K562 (cell line): ENCODE measurements around the gene RFPL1. TPM values are rescaled to one million over a fixed set of nuclear protein-coding genes. Genes with fewer than 3 reads are reported as not detected.

ENCODE experiments used
- ATAC-seq: fragments of 200-7000 bp; cut with Tn5 transposase; 3 replicates; pipeline ENCODE4 v1.9.1; 2020; ENCODE audit warnings: moderate library complexity
- BruUV-seq: library from RNA; stranded (reverse); fragments of 400-500 nt; replicated peaks from 2 replicates; lab custom pipeline; 2021; lab: Mats Ljungman, UMichigan
- CTCF ChIA-PET: fragments of 300-600 bp; formaldehyde crosslinking; extraction: SDS; loops from one replicate; lab custom pipeline; 2021; ENCODE audit warnings: low intra/inter-chr PET ratio; lab: Yijun Ruan, JAX
- POLR2A ChIA-PET: fragments of 300-600, 350-650 bp; sonication (Branson Sonifier 250); formaldehyde crosslinking; extraction: SDS; loops from one replicate; lab custom pipeline; 2021; ENCODE audit warnings: antibody characterized with exemption, inconsistent platforms; lab: Yijun Ruan, JAX
- DNase-seq, 4 experiments: peaks; one replicate each; pipeline versions ENCODE4 v3.0.0 to v3.0.0-alpha.2; 2011 to 2018; ENCODE audit warnings: low spot score in 3 of 4, mixed read lengths in 3 of 4; ENCODE audit errors: extremely low read depth in 1 of 4
- FAIRE-seq: peaks from 2 replicates; lab custom pipeline; 2011; peaks lifted over from hg19 to GRCh38; lab: Jason Lieb, UNC
- H2AFZ ChIP-seq: 2 replicates; pipeline ENCODE4 v1.6.0; 2011; ENCODE audit warnings: low read depth, low read length, control low read depth, inconsistent platforms
- H3K27ac ChIP-seq: fragments of 200-600 bp; 3 replicates; pipeline ENCODE4 v1.8.0; 2011; ENCODE audit warnings: low read depth, mild to moderate bottlenecking, control low read depth, inconsistent platforms, low read length, moderate library complexity, mixed read lengths; ENCODE audit errors: extremely low read depth
- H3K27me3 ChIP-seq, 2 experiments: fragments of 300-600 bp in 1 of 2; 2 replicates in 1 of 2; 3 replicates in 1 of 2; pipeline versions ENCODE4 v1.6.0 to v1.8.0; 2011; ENCODE audit warnings: inconsistent platforms in 2 of 2, low read length in 2 of 2, mild to moderate bottlenecking in 1 of 2, mixed read lengths in 1 of 2, moderate library complexity in 1 of 2; ENCODE audit not compliant: control insufficient read depth in 2 of 2, insufficient read depth in 2 of 2
- H3K36me3 ChIP-seq: fragments of 300-600 bp; 3 replicates; pipeline ENCODE4 v1.8.0; 2011; ENCODE audit warnings: mild to moderate bottlenecking, low read length, inconsistent platforms; ENCODE audit not compliant: control insufficient read depth, insufficient read depth
- H3K4me1 ChIP-seq, 2 experiments: fragments of 200-600 bp in 1 of 2; replicated peaks in 1 of 2; 2 replicates in 1 of 2; 3 replicates in 1 of 2; pipeline versions ENCODE4 v1.5.1 to v1.8.0; 2011; ENCODE audit warnings: inconsistent platforms in 2 of 2, low read length in 2 of 2, mild to moderate bottlenecking in 1 of 2, mixed read lengths in 1 of 2, moderate library complexity in 1 of 2; ENCODE audit not compliant: control insufficient read depth in 2 of 2, insufficient read depth in 2 of 2
- H3K4me2 ChIP-seq: 2 replicates; pipeline ENCODE4 v1.6.1; 2011; ENCODE audit warnings: low read length, control low read depth, inconsistent platforms, mixed read lengths; ENCODE audit not compliant: insufficient read depth
- H3K4me3 ChIP-seq: fragments of 200-600 bp; sonication (generic), shearing (Covaris generic); 2 replicates; pipeline ENCODE4 v1.5.1; 2016; ENCODE audit warnings: control low read depth, inconsistent platforms
- H3K79me2 ChIP-seq: fragments of 200-600 bp; 3 replicates; pipeline ENCODE4 v1.8.0; 2011; ENCODE audit warnings: low read length, inconsistent platforms; ENCODE audit not compliant: control insufficient read depth, insufficient read depth
- H3K9ac ChIP-seq, 2 experiments: 2 replicates each; pipeline versions ENCODE4 v1.6.0 to v1.6.1; 2011; ENCODE audit warnings: low read depth in 2 of 2, low read length in 2 of 2, control low read depth in 1 of 2, inconsistent platforms in 1 of 2, mild to moderate bottlenecking in 1 of 2, mixed read lengths in 1 of 2; ENCODE audit not compliant: insufficient read depth in 1 of 2
- H3K9me1 ChIP-seq: one replicate; pipeline ENCODE4 v1.6.0; 2011; ENCODE audit warnings: inconsistent platforms, mild to moderate bottlenecking, low read length, moderate library complexity; ENCODE audit not compliant: control insufficient read depth, insufficient read depth
- H3K9me3 ChIP-seq: replicated peaks from 2 replicates; pipeline ENCODE4 v1.5.1; 2011; ENCODE audit warnings: low read depth, low read length, inconsistent platforms; ENCODE audit not compliant: control insufficient read depth, insufficient read depth
- H4K20me1 ChIP-seq: replicated peaks from 2 replicates; pipeline ENCODE4 v1.6.1; 2011; ENCODE audit warnings: low read length, inconsistent platforms, mixed read lengths; ENCODE audit not compliant: control insufficient read depth, insufficient read depth
- CTBP1 ChIP-seq: fragments of 450-650 bp; IDR thresholded peaks from 2 replicates; pipeline ENCODE4 v1.6.1; 2016; ENCODE audit warnings: borderline replicate concordance
- EGR1 ChIP-seq: fragments of 450-650 bp; conservative IDR thresholded peaks from 2 replicates; pipeline ENCODE4 v1.6.1; 2017; ENCODE audit warnings: mild to moderate bottlenecking
- GABPB1 ChIP-seq: sonication (generic); formaldehyde crosslinking; IDR thresholded peaks from 2 replicates; pipeline ENCODE4 v1.8.0; 2022; ENCODE audit warnings: mild to moderate bottlenecking, missing genetic modification reagents
- HDAC1 ChIP-seq, 2 experiments: fragments of 450-650 bp; IDR thresholded peaks; 2 replicates each; pipeline ENCODE4 v1.6.1; 2016 to 2017; ENCODE audit warnings: inconsistent platforms in 1 of 2, mild to moderate bottlenecking in 1 of 2, moderate library complexity in 1 of 2
- HNRNPUL1 ChIP-seq: fragments of 200-400 bp; formaldehyde crosslinking; IDR thresholded peaks from 2 replicates; pipeline ENCODE4 v1.6.1; 2017; ENCODE audit warnings: low read length
- MAZ ChIP-seq, 2 experiments: fragments of 450-650 bp in 1 of 2; sonication (generic) in 1 of 2; formaldehyde crosslinking; IDR thresholded peaks in 1 of 2; conservative IDR thresholded peaks in 1 of 2; 2 replicates each; pipeline versions ENCODE4 v1.4.0 to v1.5.0; 2020; ENCODE audit warnings: mild to moderate bottlenecking in 1 of 2, missing genetic modification reagents in 1 of 2
- NRF1 ChIP-seq, 2 experiments: fragments of 450-650 bp; IDR thresholded peaks in 1 of 2; conservative IDR thresholded peaks in 1 of 2; 2 replicates each; pipeline ENCODE4 v1.6.1; 2014; ENCODE audit warnings: mild to moderate bottlenecking in 2 of 2
- RAD21 ChIP-seq, 2 experiments: fragments of 250-450 bp in 1 of 2; fragments of 450-650 bp in 1 of 2; sonication (Bioruptor Pico) in 1 of 2; formaldehyde crosslinking in 1 of 2; IDR thresholded peaks in 1 of 2; conservative IDR thresholded peaks in 1 of 2; 2 replicates each; pipeline versions ENCODE4 v1.4.0 to v1.8.0; 2020 to 2022; ENCODE audit warnings: mild to moderate bottlenecking in 2 of 2, moderate library complexity in 1 of 2
- RCOR1 ChIP-seq, 2 experiments: IDR thresholded peaks; 2 replicates each; pipeline ENCODE4 v1.6.1; 2012; ENCODE audit warnings: low read depth in 2 of 2, low read length in 2 of 2, borderline replicate concordance in 1 of 2, improper control_type of control experiment in 1 of 2
- SAP30 ChIP-seq: fragments of 200-600 bp; sonication (generic); IDR thresholded peaks from 2 replicates; pipeline ENCODE4 v1.6.1; 2012; ENCODE audit warnings: borderline replicate concordance, low read depth, mild to moderate bottlenecking, moderate library complexity, low read length, control low read depth, inconsistent platforms; ENCODE audit not compliant: insufficient read depth, poor library complexity, severe bottlenecking
- U2AF1 ChIP-seq: fragments of 200-400 bp; formaldehyde crosslinking; optimal IDR thresholded peaks from 2 replicates; pipeline ENCODE3; 2017; ENCODE audit warnings: mild to moderate bottlenecking, low read depth, low read length, moderate library complexity
- ZBTB7A ChIP-seq: IDR thresholded peaks from 2 replicates; pipeline ENCODE4 v1.6.1; 2011; ENCODE audit warnings: low read depth, mild to moderate bottlenecking, low read length, moderate library complexity, borderline replicate concordance; ENCODE audit not compliant: control insufficient read depth
- WGBS: fragments of 100-300 bp; shearing (Covaris generic); methylation state at CpG from one replicate; pipeline ENCODE4 v1.1.6; 2016; ENCODE audit warnings: low coverage, mixed read lengths; ENCODE audit not compliant: insufficient coverage; ENCODE audit errors: missing lambda C conversion rate; 5-methylcytosine and 5-hydroxymethylcytosine counted together
- in situ Hi-C: fragments of 300-500 bp; cut with MboI; formaldehyde crosslinking; loops from 4 replicates; pipeline ENCODE4 v1.15.0; 2018; ENCODE audit warnings: inconsistent platforms, mixed read lengths
- intact Hi-C: fragments of 100-400 bp; cut with micrococcal nuclease; formaldehyde crosslinking; loops from 2 replicates; pipeline ENCODE4 v1.14.2; 2022
- polyA plus RNA-seq, 8 experiments: library from polyadenylated mRNA; depleted of rRNA in 4 of 8; stranded (reverse) in 5 of 8; unstranded in 3 of 8; fragments of >200 nt; fragmentation: Nextera tagmentation in 2 of 8; fragmentation: Illumina TruSeq in 1 of 8; extraction: Ambion mirVana in 2 of 8; extraction: Trizol in 1 of 8; gene quantifications; 2 replicates each; pipeline versions ENCODE4 v1.2.1 to v1.2.3, GENCODE V29; 2011 to 2014; ENCODE audit warnings: inconsistent platforms in 1 of 8, missing spikeins in 1 of 8
- total RNA-seq, 7 experiments: library from RNA; depleted of rRNA in 6 of 7; stranded (reverse); fragments of >200 nt in 6 of 7; fragmentation: Illumina TruSeq in 2 of 7; extraction: Trizol in 2 of 7; gene quantifications; 2 replicates each; pipeline versions ENCODE4 v1.2.1 to v1.2.3, GENCODE V29; 2011 to 2021; ENCODE audit warnings: low replicate concordance in 1 of 7
- TF ChIP-seq, protein P1 (sequence below): fragments of 450-650 bp; IDR thresholded peaks from 2 replicates; pipeline ENCODE4 v1.6.1; 2018; ENCODE audit not compliant: partially characterized antibody
- TF ChIP-seq, protein P2 (sequence below), 3 experiments: IDR thresholded peaks in 2 of 3; conservative IDR thresholded peaks in 1 of 3; 2 replicates each; pipeline ENCODE4 v1.5.1; 2011 to 2012; ENCODE audit warnings: low read length in 3 of 3, mild to moderate bottlenecking in 3 of 3, control low read depth in 2 of 3, improper control_type of control experiment in 1 of 3, inconsistent platforms in 1 of 3, low read depth in 1 of 3, mixed read lengths in 1 of 3, moderate library complexity in 1 of 3; ENCODE audit not compliant: insufficient read depth in 2 of 3

The RFPL1 gene
- total and polyA plus RNA-seq, 9 of the 15 experiments (the other 6 are each of a cell fraction or from before 2014, with no cell fraction given), result not detected

DNA sequence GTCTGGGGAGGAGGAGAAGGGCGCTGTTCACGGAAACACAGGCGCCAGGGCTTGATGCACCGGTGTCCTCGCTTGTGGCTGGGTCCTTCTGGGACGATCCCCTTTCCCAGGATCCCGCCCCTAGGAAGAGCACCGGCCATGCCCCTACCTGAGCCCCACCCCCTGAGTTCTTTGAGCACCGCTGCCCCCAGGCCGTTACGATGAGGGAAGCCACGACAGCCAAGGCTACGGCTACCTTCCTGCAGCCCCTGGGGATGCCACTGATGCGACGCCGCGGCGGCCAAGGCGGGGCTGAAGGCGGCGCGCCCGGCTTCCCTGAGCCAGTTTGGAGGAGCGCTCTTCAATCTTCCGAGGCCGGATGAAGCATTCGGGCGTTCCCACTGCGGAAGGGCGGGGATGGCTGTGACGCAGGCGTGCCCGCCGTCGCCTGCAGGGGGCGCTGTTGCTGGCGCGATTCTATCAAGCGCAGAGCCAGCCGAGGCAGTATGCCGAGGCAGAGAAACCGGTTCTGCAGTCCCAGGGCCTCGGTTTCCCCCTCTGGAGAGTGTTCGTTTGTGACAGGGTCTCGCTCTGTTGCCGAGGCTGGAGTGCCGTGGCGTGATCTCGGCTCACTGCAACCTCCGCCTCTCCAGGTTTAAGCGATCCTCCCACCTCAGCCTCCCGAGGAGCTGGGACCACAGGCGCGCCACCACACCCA is 31.9 kb downstream of the RFPL1 start:
- Histone ChIP-seq H3K9me1 (no peaks in the 10 kb centered on the region), H2AFZ (peak overlapping the region; percentile 72), H3K36me3 (peaks cover 11% of the 10 kb centered on the region; the same call in 1 of the 3 replicates), H4K20me1 (no peaks in the 10 kb centered on the region), H3K79me2 (no peaks in the 10 kb centered on the region), H3K9ac (0 out of 4 replicates have a peak overlapping the region, but pooled peaks of 1 of the 2 experiments have one; percentile 68), H3K27me3 (no peaks in the 10 kb centered on the region), H3K9me3 (no peaks in the 10 kb centered on the region), H3K4me3 (no peak overlapping the region), H3K4me2 (peak overlapping the region; percentile 41), H3K27ac (no peak overlapping the region), H3K4me1 (peaks cover 0 to 11% of the 10 kb centered on the region in 2 experiments; a peak in 2 of 5 replicates)
- peak; percentile 78 to 83 (median 80) for DNase-seq
- CTCF ChIA-PET, result interaction anchor here (1.3 kb wide), 1 partner anchor 54 kb away, joined by 7 read pairs; no protein-coding TSS in a partner anchor
- intact Hi-C loops, result no loop called here
- 26% methylated on average over 23 of the region's 54 CpGs for WGBS
- in situ Hi-C loops, result no loop called here
- peak; percentile 99 for ATAC-seq
- POLR2A ChIA-PET, result interaction anchor here (0.6 to 1.0 kb wide), 3 partner anchors 13 to 82 kb away, joined by 3 to 4 read pairs (median 3); partner anchors contain the start of gene AP1B1
- FAIRE-seq, result peak; percentile 37
- BruUV-seq, result no TSS peak
- no peak for TF ChIP-seq HNRNPUL1
- TF ChIP-seq U2AF1, result no peak
- peak in 1 of 2 experiments; percentile 37; a peak in 1 of 4 replicates for TF ChIP-seq RCOR1 (IDR thresholded peaks at IDR 0.05; ENCODE audit: borderline replicate concordance in 1 of 2, low read depth in 2 of 2, low read length in 2 of 2)
- no peak for TF ChIP-seq SAP30
- no peak for TF ChIP-seq HDAC1 (IDR thresholded peaks at IDR 0.05)
- TF ChIP-seq CTBP1, result 0 out of 2 replicates have a peak, but pooled peaks have one; percentile 48
- TF ChIP-seq NRF1 (conservative IDR thresholded peaks at IDR 0.05 in 1 of 2, IDR thresholded peaks at IDR 0.05 in 1 of 2), result peak; percentile 30 to 57; a peak in 3 of 4 replicates
- TF ChIP-seq GABPB1 (CRISPR knock-in tag), result 0 out of 2 replicates have a peak, but pooled peaks have one; percentile 27
- no peak for TF ChIP-seq ZBTB7A
- TF ChIP-seq RAD21 (CRISPR knock-in tag; conservative IDR thresholded peaks at IDR 0.05 in 1 of 2, IDR thresholded peaks at IDR 0.05 in 1 of 2), result peak in 1 of 2 experiments; percentile 57; a peak in 2 of 4 replicates
- TF ChIP-seq, protein P1, sequence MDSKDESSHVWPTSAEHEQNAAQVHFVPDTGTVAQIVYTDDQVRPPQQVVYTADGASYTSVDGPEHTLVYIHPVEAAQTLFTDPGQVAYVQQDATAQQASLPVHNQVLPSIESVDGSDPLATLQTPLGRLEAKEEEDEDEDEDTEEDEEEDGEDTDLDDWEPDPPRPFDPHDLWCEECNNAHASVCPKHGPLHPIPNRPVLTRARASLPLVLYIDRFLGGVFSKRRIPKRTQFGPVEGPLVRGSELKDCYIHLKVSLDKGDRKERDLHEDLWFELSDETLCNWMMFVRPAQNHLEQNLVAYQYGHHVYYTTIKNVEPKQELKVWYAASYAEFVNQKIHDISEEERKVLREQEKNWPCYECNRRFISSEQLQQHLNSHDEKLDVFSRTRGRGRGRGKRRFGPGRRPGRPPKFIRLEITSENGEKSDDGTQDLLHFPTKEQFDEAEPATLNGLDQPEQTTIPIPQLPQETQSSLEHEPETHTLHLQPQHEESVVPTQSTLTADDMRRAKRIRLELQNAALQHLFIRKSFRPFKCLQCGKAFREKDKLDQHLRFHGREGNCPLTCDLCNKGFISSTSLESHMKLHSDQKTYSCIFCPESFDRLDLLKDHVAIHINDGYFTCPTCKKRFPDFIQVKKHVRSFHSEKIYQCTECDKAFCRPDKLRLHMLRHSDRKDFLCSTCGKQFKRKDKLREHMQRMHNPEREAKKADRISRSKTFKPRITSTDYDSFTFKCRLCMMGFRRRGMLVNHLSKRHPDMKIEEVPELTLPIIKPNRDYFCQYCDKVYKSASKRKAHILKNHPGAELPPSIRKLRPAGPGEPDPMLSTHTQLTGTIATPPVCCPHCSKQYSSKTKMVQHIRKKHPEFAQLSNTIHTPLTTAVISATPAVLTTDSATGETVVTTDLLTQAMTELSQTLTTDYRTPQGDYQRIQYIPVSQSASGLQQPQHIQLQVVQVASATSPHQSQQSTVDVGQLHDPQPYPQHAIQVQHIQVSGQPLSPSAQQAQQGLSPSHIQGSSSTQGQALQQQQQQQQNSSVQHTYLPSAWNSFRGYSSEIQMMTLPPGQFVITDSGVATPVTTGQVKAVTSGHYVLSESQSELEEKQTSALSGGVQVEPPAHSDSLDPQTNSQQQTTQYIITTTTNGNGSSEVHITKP, result peak; percentile 76
- no peak for TF ChIP-seq EGR1
- TF ChIP-seq, protein P2, sequence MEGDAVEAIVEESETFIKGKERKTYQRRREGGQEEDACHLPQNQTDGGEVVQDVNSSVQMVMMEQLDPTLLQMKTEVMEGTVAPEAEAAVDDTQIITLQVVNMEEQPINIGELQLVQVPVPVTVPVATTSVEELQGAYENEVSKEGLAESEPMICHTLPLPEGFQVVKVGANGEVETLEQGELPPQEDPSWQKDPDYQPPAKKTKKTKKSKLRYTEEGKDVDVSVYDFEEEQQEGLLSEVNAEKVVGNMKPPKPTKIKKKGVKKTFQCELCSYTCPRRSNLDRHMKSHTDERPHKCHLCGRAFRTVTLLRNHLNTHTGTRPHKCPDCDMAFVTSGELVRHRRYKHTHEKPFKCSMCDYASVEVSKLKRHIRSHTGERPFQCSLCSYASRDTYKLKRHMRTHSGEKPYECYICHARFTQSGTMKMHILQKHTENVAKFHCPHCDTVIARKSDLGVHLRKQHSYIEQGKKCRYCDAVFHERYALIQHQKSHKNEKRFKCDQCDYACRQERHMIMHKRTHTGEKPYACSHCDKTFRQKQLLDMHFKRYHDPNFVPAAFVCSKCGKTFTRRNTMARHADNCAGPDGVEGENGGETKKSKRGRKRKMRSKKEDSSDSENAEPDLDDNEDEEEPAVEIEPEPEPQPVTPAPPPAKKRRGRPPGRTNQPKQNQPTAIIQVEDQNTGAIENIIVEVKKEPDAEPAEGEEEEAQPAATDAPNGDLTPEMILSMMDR (IDR thresholded peaks at IDR 0.05 in 2 of 3, conservative IDR thresholded peaks at IDR 0.05 in 1 of 3; ENCODE audit: insufficient read depth in 2 of 3, low read depth in 1 of 3, low read length in 3 of 3), result peak; percentile 84 to 86 (median 85)
- 0 out of 4 replicates have a peak, but pooled peaks of 1 of the 2 experiments have one; percentile 45 for TF ChIP-seq MAZ (CRISPR knock-in tag; conservative IDR thresholded peaks at IDR 0.05 in 1 of 2, IDR thresholded peaks at IDR 0.05 in 1 of 2)
